Stomach (tissue), 9 donors: Measurements from ENCODE around the gene MTRF1. TPM values are rescaled to one million over a fixed set of nuclear protein-coding genes. Genes with fewer than 3 reads are reported as not detected.
"Not testable (repeated sequence)": the region's sequence is repeated elsewhere in the genome, so short reads cannot be mapped to it uniquely, and the experiment has no call there.

Experiments
- DNase-seq, 2 donors: peaks; one replicate each; pipeline versions ENCODE4 v3.0.0 to v3.0.0-alpha.2; 2013 to 2019
- H3K27ac ChIP-seq, 5 donors: fragments of 200-600 bp in 4 of 5; sonication (generic) in 4 of 5; one replicate each; pipeline ENCODE4 v1.5.1; 2013 to 2019; ENCODE audit warnings: mild to moderate bottlenecking in 1 of 5, moderate library complexity in 1 of 5
- H3K27me3 ChIP-seq, 3 donors: fragments of 200-600 bp; sonication (generic); one replicate each; pipeline ENCODE4 v1.5.1; 2017 to 2019; ENCODE audit warnings: mixed run types in 1 of 3
- H3K36me3 ChIP-seq, 4 donors: fragments of 200-600 bp; sonication (generic); 1 replicate in 3 of 4; 2 replicates in 1 of 4; pipeline ENCODE4 v1.5.1; 2016 to 2019
- H3K4me1 ChIP-seq, 4 donors: fragments of 200-600 bp; sonication (generic); one replicate each; pipeline ENCODE4 v1.5.1; 2016 to 2019
- H3K4me3 ChIP-seq, 4 donors: fragments of 200-600 bp; sonication (generic) in 3 of 4; one replicate each; pipeline ENCODE4 v1.5.1; 2016 to 2019; ENCODE audit warnings: mild to moderate bottlenecking in 1 of 4
- H3K9me3 ChIP-seq, 4 donors: fragments of 200-600 bp; sonication (generic); one replicate each; pipeline ENCODE4 v1.5.1; 2016 to 2019
- CTCF ChIP-seq, 7 experiments: fragments of 450-650 bp in 4 of 7; fragments of 200-600 bp in 3 of 7; sonication (generic) in 3 of 7; IDR thresholded peaks; one replicate each; pipeline ENCODE4 v1.5.1; 2016 to 2019; ENCODE audit warnings: antibody characterized with exemption in 7 of 7, control low read depth in 2 of 7, mild to moderate bottlenecking in 1 of 7
- EP300 ChIP-seq: sonication (generic); formaldehyde crosslinking; IDR thresholded peaks from one replicate; pipeline ENCODE4 v1.6.1; 2017; ENCODE audit warnings: antibody characterized with exemption
- POLR2A ChIP-seq, 4 donors: fragments of 450-650 bp; IDR thresholded peaks; one replicate each; pipeline ENCODE4 v1.6.1; 2016; ENCODE audit warnings: antibody characterized with exemption in 4 of 4, control low read depth in 2 of 4, mild to moderate bottlenecking in 1 of 4, moderate library complexity in 1 of 4
- POLR2AphosphoS5 ChIP-seq, 3 donors: sonication (generic); formaldehyde crosslinking; IDR thresholded peaks; one replicate each; pipeline ENCODE4 v1.6.1; 2016; ENCODE audit warnings: antibody characterized with exemption in 3 of 3
- WGBS, 5 donors: extraction: QIAGEN DNeasy Blood & Tissue Kit in 3 of 5; methylation state at CpG; one replicate each; pipeline versions ENCODE4 v1.1.5 to v1.1.7; 2013 to 2018; 5-methylcytosine and 5-hydroxymethylcytosine counted together
- intact Hi-C: fragments of 100-400 bp; cut with DNase I; formaldehyde crosslinking; loops from one replicate; pipeline ENCODE4 v1.15.1; 2023; ENCODE audit warnings: low total_unique reads
- polyA plus RNA-seq, 3 donors: library from polyadenylated mRNA; stranded (reverse); fragments of 200-250 nt; gene quantifications; one replicate each; pipeline ENCODE4 v1.2.3, GENCODE V29; 2013
- total RNA-seq, 5 donors: library from RNA; depleted of rRNA; stranded (reverse); fragments of >200 nt; gene quantifications; one replicate each; pipeline versions ENCODE4 v1.1.0 to v1.2.3, GENCODE V29; 2014 to 2016
- donor health status: healthy with polysubstance abuse.
- donor health status: Bipolar disorder and iron deficiency.
- donor health status: healthy.

The MTRF1 gene
- total and polyA plus RNA-seq, 8 donors: 6.4 to 29.9 (median 10.1) TPM

DNA sequence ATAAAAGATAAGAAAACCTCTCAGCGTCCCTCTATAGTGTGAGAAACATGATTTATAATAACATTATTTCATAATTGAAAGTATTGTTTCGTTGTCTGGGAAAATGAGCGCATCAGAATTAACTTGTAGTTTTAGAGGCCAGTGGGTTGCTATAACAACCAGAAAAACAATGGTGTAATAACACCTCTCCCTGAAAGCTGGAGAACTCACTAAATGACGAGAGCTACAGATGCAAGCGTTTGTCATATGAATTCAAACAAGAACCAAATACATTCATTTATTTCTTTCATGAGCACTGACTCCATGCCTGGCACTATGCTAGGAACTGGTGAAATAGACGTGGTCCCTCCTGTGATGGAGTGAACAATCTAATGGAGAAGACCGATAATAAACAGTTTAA is 85.3 kb downstream of the MTRF1 start:
- TF ChIP-seq POLR2AphosphoS5 (IDR thresholded peaks at IDR 0.05) (no peak), POLR2A (IDR thresholded peaks at IDR 0.05) (no peak), EP300 (no peak), CTCF (IDR thresholded peaks at IDR 0.05) (no peak)
- Histone ChIP-seq H3K4me3 (no peak overlapping the region), H3K36me3 (no peaks in the 10 kb centered on the region), H3K4me1 (no peaks in the 10 kb centered on the region), H3K27me3 (no peaks in the 10 kb centered on the region), H3K27ac (peak overlapping the region in 1 of 5 donors; percentile 11), H3K9me3 (peaks cover 0 to 18% (median 9%) of the 10 kb centered on the region in 4 donors)
- DNase-seq: no peak
- intact Hi-C loops: no loop called here
- whole genome bisulfite sequencing, 5 donors: 75 to 89% (median 85%) methylated on average over 7 of the region's 7 CpGs

DNA sequence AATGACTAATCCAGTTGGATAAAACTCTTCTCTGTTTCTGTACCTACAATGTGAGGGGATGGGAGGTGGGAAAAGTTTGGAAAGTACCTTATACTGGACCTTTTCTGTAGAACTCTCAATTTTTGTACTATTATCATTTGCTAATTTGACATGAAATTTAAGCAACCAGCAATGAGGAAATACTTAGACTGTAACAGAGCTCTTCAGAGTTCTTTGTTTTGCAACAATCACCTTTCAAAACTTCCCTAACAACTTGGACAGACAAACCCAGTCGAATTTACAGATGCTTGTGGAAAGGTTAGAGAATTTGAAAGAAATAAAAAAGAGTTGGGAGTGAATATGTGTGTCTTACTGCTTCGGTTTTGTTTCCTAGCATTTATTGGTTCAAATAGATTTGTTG is 85.8 kb downstream of the MTRF1 start:
- H3K4me3 ChIP-seq: no peak overlapping the region
- intact Hi-C loops: no loop called here

GRCh38 chr13:41175576-41175975 is 87.8 kb downstream of the MTRF1 start:
- H3K27ac ChIP-seq, H3K27me3 ChIP-seq, H3K4me1 ChIP-seq, DNase-seq, H3K4me3 ChIP-seq, H3K36me3 ChIP-seq, intact Hi-C loops: not testable (repeated sequence)
- peaks cover 0 to 18% (median 9%) of the 10 kb centered on the region in 4 donors for H3K9me3 ChIP-seq
- WGBS, 5 donors: 93 to 98% (median 94%) methylated on average over 8 of the region's 8 CpGs

More for the DNA sequence above, 85.8 kb downstream of the MTRF1 start:
- H3K27ac ChIP-seq: peak overlapping the region in 1 of 5 donors; percentile 11
- no peaks in the 10 kb centered on the region for H3K27me3 ChIP-seq
- H3K36me3 ChIP-seq: no peaks in the 10 kb centered on the region
- no peaks in the 10 kb centered on the region for H3K4me1 ChIP-seq
- peaks cover 0 to 18% (median 9%) of the 10 kb centered on the region in 4 donors for H3K9me3 ChIP-seq
- TF ChIP-seq EP300 (no peak), POLR2A (IDR thresholded peaks at IDR 0.05) (no peak), CTCF (IDR thresholded peaks at IDR 0.05) (no peak), POLR2AphosphoS5 (IDR thresholded peaks at IDR 0.05) (no peak)
- no peak for DNase-seq
- 38 to 44% (median 41%) methylated on average over 2 of the region's 2 CpGs for WGBS, 5 donors

Other genes with a start within 250 kb of the MTRF1 start
- 100 to 1,000 TPM in 1 of 5 donors, 10 to 100 TPM in 4; 13.3 to 113 (median 49.7) TPM for gene ELF1, start 244.3 kb downstream of the MTRF1 start, total RNA-seq
- gene ELF1, start 244.3 kb downstream of the MTRF1 start, polyA plus RNA-seq: 10 to 100 TPM; 10.9 to 31.8 (median 19.8) TPM
- gene WBP4, start 202.1 kb downstream of the MTRF1 start, total RNA-seq: 10 to 100 TPM in 2 of 5 donors, 1 to 10 TPM in 2, under 1 TPM in 1; 0.58 to 18.9 (median 8.5) TPM
- gene WBP4, start 202.1 kb downstream of the MTRF1 start, polyA plus RNA-seq: 10 to 100 TPM in 1 of 3 donors, 1 to 10 TPM in 2; 8.7 to 15.7 (median 9.9) TPM
- gene KBTBD6, start 130.8 kb downstream of the MTRF1 start, total RNA-seq: 1 to 10 TPM in 3 of 5 donors, under 1 TPM in 2; under 0.01 to 8.3 (median 3.6) TPM
- 1 to 10 TPM; 2.1 to 2.3 (median 2.2) TPM for gene KBTBD6, start 130.8 kb downstream of the MTRF1 start, polyA plus RNA-seq
- 10 to 100 TPM in 1 of 5 donors, 1 to 10 TPM in 4; 1.3 to 18.7 (median 9.8) TPM for gene KBTBD7, start 69.0 kb downstream of the MTRF1 start, total RNA-seq
- gene KBTBD7, start 69.0 kb downstream of the MTRF1 start, polyA plus RNA-seq: 1 to 10 TPM; 1.7 to 2.7 (median 2.4) TPM
- 100 to 1,000 TPM in 1 of 5 donors, 10 to 100 TPM in 4; 19.4 to 114 (median 46.7) TPM for gene NAA16, start 47.7 kb upstream of the MTRF1 start, total RNA-seq
- 10 to 100 TPM in 1 of 3 donors, 1 to 10 TPM in 2; 6.0 to 11.9 (median 8.5) TPM for gene NAA16, start 47.7 kb upstream of the MTRF1 start, polyA plus RNA-seq
- gene RGCC, start 194.0 kb upstream of the MTRF1 start, total RNA-seq: 10 to 100 TPM in 4 of 5 donors, 1 to 10 TPM in 1; 4.6 to 58.3 (median 39.8) TPM
- gene RGCC, start 194.0 kb upstream of the MTRF1 start, polyA plus RNA-seq: 10 to 100 TPM; 10.6 to 38.2 (median 19.1) TPM